Measurements from ENCODE around the gene VKORC1L1.
"Not testable (repeated sequence)": the region's sequence is repeated elsewhere in the genome, so short reads cannot be mapped to it uniquely, and the experiment has no call there.

The VKORC1L1 gene

DNA sequence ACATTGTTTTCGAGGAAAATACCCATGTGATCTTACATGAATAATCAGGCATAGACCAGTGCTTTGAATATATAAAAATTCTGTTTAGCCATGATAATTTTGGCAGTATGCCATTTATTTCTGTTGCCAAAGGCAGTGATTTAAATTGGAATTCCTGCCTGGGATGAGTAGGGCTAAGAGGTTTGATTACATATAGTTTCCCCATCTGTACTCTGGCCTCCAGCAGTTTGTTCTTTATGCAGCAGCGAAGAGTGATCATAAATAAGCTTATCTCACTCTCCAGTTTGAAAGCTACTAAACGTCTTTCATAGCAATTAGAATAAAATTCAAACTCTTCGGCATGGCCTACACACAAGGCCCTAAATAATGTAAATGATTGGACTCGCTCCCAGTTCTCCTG is 72.9 kb downstream of the VKORC1L1 start:
- not testable (repeated sequence) for DNase-seq

DNA sequence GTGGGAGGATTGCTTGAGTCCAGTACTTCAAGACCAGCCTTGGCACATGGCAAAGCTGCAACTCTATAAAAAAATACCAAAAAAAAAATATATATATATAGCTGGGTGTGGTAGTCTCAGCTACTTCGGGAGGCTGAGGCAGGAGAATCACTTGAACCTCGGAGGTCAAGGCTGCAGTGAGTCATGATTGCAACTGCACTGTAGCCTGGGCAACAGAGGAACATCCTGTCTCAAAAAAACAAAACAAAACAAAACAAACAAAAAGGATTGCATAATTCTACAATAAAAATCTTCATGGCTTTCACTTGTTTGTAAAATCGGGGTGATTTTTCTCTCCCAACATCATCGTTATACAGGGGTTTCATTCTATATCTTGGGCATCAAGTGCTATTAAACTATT is 74.0 kb downstream of the VKORC1L1 start:
- no peak for DNase-seq

DNA sequence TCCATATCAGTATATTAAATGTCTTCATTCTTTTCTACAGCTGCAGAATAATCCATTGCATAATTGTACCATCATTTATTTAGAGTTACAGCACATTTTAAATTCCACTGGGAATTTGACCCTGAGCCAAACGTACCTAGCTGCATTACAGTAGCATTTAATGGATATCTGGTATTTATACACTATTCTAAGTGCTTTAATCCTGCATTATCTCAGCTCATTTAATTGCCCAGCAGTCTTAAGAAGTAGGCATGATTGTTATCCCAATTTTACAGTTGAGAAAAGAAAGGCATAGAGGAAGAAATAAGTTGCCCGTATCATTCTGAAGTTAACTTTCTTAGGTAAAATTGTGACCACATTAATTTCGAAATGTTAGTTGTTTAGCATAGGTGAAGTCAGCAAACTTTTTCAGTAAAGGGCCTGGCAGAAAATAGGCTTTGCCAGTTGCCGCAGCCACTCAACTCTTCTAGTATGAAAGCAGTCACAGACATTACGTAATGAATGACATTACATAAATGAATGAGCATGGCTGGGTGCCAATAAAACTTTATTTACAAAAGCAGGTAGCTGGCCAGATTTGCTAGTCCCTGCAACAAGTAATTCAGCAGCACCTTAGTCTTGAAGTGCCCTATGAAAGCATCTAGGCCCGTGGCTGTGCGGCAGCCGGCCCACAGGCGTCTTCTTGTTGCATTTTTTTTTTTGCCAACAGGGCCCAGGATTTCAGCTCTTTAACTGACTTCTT is 79.1 kb downstream of the VKORC1L1 start:
- DNase-seq: no peak

DNA sequence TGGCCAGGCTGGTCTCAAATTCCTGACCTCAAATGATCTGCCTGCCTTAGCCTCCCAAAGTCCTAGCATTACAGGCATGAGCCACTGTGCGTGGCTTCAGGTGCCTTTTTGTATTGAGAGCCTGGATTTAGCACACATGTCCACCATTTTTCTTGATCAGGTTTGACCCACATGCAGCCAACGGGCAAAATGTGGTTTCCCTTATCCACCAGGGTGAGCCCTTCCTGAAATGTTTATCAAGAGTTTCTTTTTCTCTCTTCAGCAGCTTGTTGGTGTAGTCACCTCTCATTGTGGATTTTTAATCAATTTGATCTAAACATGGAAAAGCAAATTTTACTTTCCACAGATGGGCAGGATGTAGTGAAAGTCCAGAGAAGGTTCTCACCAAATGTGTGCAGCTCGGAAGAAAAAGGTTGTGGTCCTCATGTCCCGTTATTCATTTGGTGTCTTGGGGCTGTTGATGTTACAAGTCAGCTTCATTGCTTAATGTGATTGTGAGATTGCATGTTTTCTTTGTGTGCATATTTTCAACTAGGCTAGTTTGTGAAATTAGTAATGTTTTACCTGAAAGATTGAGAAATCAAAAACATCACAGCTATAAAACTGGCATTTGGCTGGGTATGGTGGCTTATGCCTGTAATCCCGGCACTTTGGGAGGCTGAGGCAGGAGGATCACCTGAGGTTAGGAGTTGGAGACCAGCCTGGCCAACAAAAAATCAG is 80.3 kb downstream of the VKORC1L1 start:
- no peak for DNase-seq

DNA sequence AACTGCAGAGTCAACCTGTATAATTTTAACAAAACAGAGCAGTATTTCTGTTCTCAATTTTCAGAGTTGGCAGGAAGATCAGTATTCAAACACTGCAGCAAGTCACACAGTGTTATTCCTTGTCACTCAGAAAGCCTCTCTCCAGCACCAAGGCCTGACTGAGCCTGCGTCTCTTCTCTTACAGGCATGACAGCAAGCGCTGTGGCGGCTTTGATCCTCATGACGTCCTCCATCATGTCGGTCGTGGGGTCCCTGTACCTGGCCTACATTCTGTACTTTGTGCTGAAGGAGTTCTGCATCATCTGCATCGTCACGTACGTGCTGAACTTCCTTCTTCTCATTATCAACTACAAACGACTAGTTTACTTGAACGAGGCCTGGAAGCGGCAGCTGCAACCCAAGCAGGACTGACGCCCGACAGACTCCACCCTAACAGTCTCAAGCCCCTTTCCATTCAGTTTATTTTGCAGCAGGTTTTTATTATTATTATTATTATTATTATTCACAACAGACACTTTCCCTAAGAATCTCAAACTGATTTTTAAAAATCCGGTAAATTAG is 81.1 kb downstream of the VKORC1L1 start:
- DNase-seq: no peak

DNA sequence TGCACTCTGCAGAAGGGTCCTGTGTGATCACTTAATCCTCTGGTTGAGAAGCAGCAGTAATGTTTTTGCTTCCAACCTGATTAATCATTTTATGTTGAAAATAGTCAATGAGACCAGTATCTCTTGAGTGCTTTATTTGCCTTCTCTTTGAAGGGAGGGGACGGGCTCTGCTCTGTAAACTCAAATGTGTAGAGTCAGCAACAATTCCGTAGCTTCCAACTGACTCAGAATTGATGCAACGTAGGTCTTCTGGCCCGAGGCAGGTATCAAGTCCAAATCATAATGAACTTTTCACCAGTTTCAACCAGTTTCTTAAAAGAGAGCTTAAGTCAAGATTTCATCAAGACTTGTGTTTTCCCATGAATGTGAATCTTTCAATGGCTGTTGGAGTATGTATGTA is 82.8 kb downstream of the VKORC1L1 start:
- DNase-seq: no peak

DNA sequence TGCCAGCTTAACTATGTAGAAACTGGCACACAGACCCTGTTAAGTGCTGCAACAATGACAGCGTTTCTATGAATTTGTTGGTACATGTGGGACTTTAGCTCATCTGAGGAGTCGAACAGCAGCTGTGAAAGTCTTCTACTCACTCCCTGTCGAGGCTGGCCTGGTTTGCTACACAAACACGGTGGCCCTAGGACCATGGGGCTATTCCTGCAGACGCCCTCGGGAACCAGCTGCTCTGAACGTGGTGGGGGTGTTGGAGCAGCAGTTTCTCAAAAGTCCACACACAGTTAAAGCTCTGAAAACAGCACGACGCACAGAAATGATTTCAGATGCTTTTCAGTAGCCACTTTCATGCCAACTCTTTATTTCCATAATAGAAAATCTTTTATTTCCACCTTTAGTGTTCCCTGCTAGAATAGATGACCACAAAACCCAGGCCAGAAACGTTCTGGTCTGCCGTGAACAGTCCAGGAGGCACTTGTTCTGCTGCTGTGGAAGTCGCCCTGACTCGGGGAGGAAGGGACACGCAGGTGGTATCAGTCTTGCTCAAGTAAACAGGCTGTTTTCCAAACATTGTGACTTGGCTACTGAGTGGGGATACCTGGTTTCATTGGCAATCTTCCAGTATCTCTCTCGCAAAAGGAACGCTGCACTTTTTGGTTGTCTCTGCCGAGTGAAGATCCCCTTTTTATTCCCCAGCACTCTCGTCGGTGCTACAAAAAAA is 87.6 kb downstream of the VKORC1L1 start:
- DNase-seq: no peak

DNA sequence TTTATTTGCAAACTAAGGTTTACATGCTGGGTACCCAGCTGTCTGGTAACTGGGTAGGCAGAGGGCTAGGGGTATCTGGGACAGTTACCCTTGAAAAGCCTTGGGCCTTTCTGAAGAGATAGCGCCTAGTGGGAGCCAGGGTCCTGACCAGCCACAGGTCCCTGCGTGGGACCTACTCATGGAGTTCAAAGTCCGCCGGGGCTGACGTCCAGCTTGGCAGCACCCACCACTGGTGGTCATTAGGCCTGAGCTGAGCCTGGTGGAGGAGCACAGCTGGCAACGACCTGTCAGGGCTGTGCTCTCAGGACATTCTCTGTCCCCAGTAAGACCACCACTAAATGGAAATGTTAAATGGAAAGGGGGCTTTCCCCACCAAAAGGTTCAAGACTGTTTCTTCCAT is 89.2 kb downstream of the VKORC1L1 start:
- DNase-seq: no peak

DNA sequence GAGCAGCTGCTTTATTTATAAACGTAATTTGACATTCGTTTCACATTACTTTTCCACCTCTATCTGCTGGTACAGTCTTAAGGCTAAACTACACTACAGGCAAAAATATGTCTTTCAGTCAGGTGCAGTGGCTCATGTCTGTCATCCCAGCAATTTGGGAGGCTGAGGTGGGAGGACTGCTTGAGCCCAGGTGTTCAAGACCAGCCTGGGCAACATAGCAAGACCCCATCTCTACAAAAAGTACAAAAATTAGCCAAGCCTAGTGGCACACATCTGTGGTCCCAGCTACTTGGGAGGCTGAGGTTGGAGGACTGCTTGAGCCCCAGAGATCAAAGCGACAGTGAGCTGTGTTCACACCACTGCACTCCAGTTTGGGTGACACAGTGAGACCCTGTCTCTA is 91.8 kb downstream of the VKORC1L1 start:
- DNase-seq: not testable (repeated sequence)

DNA sequence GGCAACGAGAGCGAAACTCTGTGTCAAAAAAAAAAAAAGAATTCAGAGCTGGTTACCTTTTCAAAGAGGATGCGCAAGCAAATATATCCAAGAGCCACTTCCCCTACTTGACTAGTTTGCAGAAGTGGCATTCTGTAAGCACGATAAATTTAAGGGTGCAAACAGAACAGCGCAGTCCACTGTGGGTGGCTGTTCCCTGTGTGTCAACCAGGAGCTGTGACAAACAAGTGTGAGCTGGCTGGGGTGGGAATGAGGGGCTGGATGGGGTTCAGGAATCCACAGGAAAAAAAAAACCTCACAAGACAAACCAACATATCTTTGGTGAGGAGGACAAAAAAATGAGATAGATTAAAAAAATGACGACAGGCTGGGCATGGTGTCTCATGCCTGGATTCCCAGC is 93.3 kb downstream of the VKORC1L1 start:
- no peak for DNase-seq

DNA sequence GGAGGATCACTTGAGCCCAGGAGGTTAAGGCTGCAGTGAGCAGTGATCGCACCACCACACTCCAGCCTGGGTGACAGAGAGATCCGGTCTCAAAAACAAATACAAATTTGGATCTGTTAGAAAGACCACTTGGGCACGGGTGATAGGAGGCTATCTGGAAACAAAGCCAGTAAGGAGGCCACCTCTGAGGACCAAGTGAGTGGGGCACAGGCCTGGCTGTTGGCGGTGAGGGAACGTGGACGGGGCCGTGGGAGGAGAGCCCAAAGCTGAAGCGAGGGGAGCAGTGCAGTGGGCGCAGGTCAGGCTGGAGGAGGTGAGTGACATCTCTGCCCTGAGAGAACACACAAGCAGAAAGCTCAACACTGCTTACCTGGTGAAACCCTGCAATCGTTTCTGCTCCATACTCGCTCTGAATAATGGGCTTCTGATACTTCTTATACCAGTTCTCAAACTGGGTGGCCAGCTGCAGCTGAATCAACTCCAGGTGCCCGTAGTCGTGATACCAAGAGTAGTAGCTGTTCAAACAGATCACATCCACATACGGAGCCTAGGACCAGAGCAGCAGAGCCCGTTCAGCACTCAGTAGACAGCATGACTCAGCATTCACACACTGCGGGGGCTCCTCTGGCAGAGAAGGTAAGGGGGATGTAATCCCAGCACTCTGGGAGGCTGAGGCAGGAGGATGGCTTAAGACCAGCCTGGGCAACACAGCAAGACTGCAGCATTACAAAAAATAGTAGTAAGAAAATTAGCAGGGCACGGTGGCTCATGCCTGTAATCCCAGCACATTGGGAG is 94.7 kb downstream of the VKORC1L1 start:
- no peak for DNase-seq

DNA sequence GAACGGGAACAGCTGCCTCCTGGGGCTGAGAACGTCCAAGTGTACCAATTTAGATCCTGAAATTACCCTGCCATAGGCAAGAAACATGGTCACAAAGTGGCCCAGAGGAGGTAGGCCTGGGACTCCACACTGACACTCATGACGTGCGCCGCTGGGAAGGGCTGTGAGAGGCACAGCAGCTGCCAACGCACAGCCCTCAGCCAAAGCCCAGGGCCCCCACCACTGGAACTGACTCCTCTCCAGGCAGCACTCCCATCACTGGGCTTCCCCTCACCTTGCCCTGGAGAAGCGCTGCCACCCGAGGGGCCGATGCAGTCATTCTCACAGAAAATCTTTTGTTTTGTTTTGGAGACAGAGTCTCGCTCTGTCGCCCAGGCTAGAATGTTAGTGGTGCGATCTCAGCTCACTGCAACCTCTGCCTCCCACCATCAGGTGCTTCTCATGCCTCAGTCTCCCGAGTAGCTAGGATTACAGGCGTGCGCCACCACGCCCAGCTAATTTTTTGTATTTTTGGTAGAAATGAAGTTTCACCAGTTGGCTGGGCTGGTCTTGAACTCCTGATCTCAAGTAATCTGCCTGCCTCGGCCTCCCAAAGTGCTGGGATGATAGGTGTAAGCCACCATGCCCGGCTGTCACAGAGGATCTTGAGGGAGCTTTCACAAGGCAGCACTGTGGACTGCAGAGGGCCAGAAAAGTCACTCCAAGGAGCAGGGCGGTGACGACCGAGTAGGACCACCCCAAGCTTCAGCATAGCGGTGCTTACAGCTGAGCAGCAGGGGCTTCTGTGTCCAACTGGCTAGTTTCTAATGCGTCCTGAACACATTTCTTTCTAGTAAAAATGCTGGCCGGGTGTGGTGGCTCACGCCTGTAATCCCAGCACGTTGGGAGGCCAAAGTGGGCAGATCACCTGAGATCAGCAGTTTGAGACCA is 95.6 kb downstream of the VKORC1L1 start:
- DNase-seq: no peak

DNA sequence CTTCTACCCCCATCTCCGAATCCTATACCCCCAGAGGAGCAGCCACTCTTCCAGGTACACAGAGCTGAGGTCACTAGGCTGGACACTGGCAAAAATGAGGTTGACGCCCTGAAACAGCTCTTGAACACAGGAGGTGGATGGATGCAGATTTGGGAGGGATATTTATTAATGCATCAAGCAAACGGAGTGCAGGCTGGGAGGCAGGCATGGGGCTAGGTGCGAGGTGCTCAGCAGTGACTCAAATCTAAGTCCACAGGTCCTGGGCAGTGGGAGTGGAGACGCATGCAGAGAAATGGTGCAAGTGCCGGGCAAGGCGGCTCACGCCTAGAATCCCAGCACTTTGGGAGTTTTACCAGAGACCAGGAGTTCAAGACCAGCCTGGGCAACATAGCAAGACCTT is 98.1 kb downstream of the VKORC1L1 start:
- DNase-seq: no peak

DNA sequence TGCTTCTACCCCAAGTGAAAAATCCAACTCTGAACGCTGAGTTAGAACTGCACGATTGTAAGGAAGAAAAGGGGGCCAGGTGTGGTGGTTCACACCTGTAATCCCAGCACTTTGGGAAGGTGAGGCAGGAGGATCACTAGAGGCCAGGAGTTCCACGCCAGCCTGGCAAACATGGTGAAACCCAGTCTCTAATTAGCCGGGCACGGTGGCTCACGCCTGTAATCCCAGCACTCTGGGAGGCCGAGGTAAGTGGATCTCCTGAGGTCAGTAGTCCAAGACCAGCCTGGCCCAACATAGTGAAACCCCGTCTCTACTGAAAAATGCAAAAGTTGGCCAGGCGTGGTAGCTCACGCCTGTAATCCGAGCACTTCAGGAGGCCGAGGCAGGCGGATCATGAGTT is 100.1 kb downstream of the VKORC1L1 start:
- DNase-seq: no peak

DNA sequence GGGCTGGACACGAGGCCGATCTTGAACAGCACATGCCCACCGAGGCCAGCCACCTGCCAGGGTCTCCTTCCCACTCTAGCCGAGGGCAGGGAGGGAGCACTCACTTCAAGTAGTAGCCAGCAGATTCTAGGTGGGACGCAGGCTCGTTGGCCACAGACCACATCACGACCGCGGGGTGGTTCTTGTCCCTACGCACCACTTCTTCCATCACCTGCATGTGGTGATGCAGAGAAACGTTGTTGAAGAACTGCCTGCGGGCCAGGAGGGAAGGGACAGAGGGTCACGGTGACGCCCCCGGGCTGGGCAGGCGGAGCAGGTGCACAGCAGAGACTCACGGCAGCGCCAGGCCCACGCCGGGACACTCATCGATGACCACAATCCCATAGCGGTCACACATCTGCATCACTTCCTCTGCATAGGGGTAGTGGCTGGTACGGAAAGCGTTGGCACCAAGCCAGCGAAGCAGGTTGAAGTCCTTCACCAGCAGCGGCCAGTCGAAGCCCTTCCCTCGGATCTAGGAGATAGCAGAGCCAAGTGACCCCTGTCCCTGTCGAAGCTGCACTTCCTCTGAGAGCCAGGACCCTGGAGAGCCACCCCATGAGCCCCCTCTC is 101.4 kb downstream of the VKORC1L1 start:
- no peak for DNase-seq

DNA sequence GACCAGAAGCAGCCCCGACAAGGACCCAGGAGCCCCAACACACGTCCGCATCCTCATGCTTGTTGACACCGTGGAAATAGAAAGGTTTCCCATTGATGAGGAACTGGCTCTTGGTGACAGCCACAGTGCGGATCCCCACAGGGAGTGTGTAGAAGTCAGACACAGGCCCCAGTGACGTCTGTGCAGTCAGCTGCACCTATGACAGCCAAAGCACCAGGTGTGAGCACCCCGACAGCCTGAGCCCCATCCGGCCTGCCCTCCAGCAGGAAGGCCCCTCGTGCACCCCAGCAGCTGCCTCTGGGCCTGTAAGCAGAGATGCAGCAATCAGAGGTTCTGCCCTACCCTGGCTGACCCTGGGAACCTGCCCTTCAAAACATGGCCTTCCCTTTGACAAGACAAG is 102.0 kb downstream of the VKORC1L1 start:
- DNase-seq: no peak

DNA sequence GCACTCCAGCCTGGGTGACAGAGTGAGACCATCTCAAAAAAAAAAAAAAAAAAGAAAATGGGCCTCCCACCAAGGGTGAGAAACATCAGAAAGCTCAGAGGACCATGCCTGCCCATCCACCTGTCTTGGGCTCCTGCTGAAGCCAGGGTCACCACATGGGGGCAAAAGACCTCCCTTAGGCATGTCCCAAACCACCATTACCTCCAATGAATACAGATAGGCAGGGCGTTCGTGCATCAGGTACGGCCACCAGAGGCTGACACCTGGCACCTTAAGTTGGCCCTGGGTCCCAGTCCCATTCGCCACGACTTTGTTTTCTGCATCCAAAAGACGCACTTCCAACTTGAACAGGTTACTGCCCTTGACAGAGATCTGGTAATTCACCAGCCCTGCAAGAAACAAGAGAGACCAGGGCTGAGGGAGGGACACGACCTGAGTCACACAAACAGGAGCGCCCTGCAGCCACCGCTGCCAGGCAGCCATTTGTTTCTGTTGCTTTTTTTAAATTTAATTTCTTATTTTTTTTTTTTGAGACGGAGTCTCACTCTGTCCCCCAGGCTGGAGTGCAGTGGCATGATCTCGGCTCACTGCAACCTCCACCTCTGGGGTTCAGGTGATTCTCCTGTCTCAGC is 103.1 kb downstream of the VKORC1L1 start:
- no peak for DNase-seq

DNA sequence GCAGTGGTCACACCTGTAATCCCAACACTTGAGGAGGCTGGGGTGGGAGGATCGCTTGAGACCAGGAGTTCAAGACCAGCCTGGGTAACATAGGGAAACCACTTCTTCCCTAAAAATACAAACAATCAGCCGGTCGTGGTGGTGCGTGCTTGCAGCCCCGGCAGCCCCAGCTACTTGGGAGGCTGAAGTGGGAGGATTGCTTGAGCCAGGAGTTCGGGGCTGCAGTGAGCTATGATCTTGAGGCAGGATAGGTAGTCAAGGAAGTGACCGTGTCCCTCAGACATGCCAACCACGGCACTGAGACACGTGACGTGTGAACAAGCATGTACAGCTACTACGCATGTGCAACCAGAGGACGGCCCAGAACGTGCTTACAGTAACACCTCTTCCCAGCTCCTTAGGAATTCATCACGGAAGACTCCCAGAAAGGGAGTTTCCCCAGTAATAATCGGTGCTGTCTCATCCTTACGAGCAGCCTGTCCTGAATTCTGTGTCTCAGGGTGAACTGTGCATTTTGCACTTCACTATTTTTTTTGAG is 103.9 kb downstream of the VKORC1L1 start:
- DNase-seq: no peak

DNA sequence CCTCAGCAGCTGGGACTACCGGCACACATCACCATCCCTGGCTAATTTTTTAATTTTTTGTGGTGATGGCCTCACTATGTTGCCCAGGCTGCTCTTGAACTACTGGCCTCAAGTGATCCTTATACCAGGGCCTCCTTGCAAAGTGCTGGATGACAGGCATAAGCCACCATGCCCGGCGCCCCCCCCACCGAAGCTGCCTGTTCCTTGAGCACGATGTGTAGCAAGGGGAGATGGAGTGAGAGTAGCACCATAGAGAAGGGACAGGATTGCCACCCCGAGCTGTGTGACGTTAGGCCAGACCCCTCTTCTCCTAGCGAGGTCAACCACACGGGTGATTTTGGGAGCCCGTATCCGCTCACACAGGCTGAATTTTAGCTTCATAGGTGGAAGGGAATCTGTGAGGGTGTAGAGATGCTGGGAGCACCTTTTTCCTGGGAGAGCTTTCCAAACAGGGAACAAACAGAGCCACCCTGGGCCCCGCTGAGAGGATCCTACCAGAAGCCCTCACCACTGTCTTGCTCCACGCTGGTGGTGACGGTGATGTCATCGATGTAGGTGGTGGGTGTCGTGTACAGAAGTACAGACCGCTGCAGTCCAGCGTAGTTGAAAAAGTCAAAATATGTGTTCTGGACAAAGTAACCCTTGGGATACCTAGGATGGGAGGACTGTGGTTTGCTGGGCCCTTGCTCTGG is 106.2 kb downstream of the VKORC1L1 start:
- no peak for DNase-seq

Measured in stimulated activated CD4-positive, alpha-beta T cell treated with anti-CD3 and anti-CD28 coated beads, Interleukin-2, amount 100 ng/mL, for 24 hours (primary cell).